OCI-LY7 (cell line): ENCODE measurements around the gene KIAA0513.

ENCODE experiments used
- CTCF ChIP-seq: fragments of 200-600 bp; sonication (generic); conservative IDR thresholded peaks from 2 replicates; pipeline ENCODE4 v1.5.1; 2014; ENCODE audit warnings: mild to moderate bottlenecking, antibody characterized with exemption, low read length, moderate library complexity, mixed read lengths
- EZH2phosphoT487 ChIP-seq: fragments of 200-600 bp; sonication (generic); IDR thresholded peaks from 2 replicates; pipeline ENCODE4 v1.6.1; 2018; ENCODE audit warnings: low read depth, borderline replicate concordance, mild to moderate bottlenecking, mixed run types, antibody characterized with exemption, low read length, moderate library complexity, mixed read lengths

DNA sequence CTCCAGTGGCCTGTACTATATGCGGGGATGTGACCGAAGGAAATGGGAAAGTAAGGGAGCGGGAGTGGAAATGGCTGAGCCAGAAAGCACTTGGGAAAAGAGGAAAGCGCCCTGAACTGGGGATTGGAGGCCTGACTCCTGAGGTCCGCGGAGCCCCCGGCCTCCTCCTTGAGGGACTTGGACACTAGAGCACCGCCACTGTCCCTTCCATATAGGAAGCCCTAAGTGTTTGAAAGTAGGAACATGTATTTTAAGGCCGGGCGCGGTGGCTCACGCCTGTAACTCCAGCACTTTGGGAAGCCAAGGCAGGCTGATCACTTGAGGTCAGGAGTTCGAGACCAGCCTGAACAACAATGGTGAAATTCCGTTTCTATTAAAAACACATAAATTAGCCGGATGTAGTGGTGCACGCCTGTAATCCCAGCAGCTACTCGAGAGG lies 15.7 kb upstream of the KIAA0513 start:
- TF ChIP-seq CTCF = no peak
- TF ChIP-seq EZH2phosphoT487 = no peak
